ENCODE results near the gene PTPRG.

Gene PTPRG

GRCh38 chr3:61626484-61626883 is 65.1 kb downstream of the PTPRG start:
- DNase-seq, result no peak
- Mint-ChIP-seq H3K27me3 (ENCODE audit: low read depth, poor library complexity) (no peaks in the 10 kb centered on the region), H3K9me3 (no peaks in the 10 kb centered on the region), H3K4me1 (peaks cover 23% of the 10 kb centered on the region), H3K36me3 (ENCODE audit: low read depth) (peaks cover 44% of the 10 kb centered on the region), H3K4me3 (no peak overlapping the region), H3K27ac (peak overlapping the region; percentile 73)
- TF ChIP-seq, protein P1, sequence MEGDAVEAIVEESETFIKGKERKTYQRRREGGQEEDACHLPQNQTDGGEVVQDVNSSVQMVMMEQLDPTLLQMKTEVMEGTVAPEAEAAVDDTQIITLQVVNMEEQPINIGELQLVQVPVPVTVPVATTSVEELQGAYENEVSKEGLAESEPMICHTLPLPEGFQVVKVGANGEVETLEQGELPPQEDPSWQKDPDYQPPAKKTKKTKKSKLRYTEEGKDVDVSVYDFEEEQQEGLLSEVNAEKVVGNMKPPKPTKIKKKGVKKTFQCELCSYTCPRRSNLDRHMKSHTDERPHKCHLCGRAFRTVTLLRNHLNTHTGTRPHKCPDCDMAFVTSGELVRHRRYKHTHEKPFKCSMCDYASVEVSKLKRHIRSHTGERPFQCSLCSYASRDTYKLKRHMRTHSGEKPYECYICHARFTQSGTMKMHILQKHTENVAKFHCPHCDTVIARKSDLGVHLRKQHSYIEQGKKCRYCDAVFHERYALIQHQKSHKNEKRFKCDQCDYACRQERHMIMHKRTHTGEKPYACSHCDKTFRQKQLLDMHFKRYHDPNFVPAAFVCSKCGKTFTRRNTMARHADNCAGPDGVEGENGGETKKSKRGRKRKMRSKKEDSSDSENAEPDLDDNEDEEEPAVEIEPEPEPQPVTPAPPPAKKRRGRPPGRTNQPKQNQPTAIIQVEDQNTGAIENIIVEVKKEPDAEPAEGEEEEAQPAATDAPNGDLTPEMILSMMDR (IDR thresholded peaks at IDR 0.05), result no peak

DNA sequence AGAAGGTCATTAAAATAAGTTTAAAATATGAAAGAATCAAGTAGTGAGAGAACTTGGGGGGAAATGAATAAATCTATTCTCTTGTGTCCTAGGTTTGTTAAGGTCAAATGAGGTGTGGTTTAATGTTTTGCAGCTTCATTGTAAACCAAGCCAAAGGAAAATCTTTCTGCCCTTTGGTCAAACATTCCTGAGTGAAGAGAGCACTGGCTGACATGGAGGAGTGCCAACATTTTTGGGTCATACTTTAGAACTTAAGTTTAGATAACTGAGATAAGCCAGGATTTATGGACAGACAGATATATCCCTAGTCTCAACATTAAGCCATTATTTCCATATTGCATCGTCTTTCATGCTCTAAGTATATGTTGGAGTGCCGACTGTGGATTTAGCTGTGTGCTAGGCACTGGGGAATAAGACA is 66.4 kb downstream of the PTPRG start:
- H3K9me3 Mint-ChIP-seq, result peaks cover 6% of the 10 kb centered on the region
- H3K27ac Mint-ChIP-seq, result no peak overlapping the region
- H3K27me3 Mint-ChIP-seq (ENCODE audit: low read depth, poor library complexity), result no peaks in the 10 kb centered on the region
- H3K4me1 Mint-ChIP-seq, result peaks cover 23% of the 10 kb centered on the region
- H3K36me3 Mint-ChIP-seq (ENCODE audit: low read depth), result peaks cover 47% of the 10 kb centered on the region
- TF ChIP-seq, protein P1 (IDR thresholded peaks at IDR 0.05), result no peak
- no peak for DNase-seq
- no peak overlapping the region for H3K4me3 Mint-ChIP-seq

- no peak overlapping the region for H3K4me3 Mint-ChIP-seq
- H3K36me3 Mint-ChIP-seq (ENCODE audit: low read depth), result peaks cover 47% of the 10 kb centered on the region
- H3K4me1 Mint-ChIP-seq, result peaks cover 23% of the 10 kb centered on the region
Measured at GRCh38 chr3:61628636-61629035, 67.3 kb downstream of the PTPRG start.

DNA sequence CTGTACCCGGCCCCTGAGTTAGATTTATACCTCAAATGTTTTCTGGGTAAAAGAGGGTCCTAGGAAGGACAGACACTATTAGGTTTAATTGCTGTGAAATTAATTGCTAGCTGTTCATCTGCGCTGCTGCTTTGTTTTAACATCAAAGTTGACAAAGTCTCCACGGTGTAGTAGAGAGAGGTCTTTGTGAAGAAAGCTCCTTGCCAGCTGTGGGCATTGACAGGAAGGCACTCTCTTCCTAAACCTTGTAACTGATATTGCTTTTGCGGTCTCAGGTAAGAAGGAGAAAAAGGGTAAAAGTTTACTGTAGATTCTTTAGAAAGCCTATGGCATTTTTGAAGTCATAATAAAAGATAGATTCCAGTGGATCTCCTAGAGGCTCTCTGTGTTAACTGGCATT is 68.1 kb downstream of the PTPRG start:
- Mint-ChIP-seq H3K27me3 (ENCODE audit: low read depth, poor library complexity) (no peaks in the 10 kb centered on the region), H3K9me3 (peaks cover 14% of the 10 kb centered on the region), H3K4me1 (peaks cover 25% of the 10 kb centered on the region), H3K4me3 (no peak overlapping the region), H3K36me3 (ENCODE audit: low read depth) (peaks cover 41% of the 10 kb centered on the region), H3K27ac (no peak overlapping the region)
- DNase-seq, result no peak
- TF ChIP-seq, protein P1 (IDR thresholded peaks at IDR 0.05), result no peak

More at GRCh38 chr3:61628636-61629035, 67.3 kb downstream of the PTPRG start:
- peaks cover 13% of the 10 kb centered on the region for H3K9me3 Mint-ChIP-seq
- no peak for DNase-seq
- H3K27ac Mint-ChIP-seq, result no peak overlapping the region
- TF ChIP-seq, protein P1 (IDR thresholded peaks at IDR 0.05), result no peak
- no peaks in the 10 kb centered on the region for H3K27me3 Mint-ChIP-seq (ENCODE audit: low read depth, poor library complexity)

- no peak for DNase-seq
- Mint-ChIP-seq H3K9me3 (peaks cover 14% of the 10 kb centered on the region), H3K4me3 (no peak overlapping the region), H3K27me3 (ENCODE audit: low read depth, poor library complexity) (no peaks in the 10 kb centered on the region), H3K36me3 (ENCODE audit: low read depth) (peaks cover 28% of the 10 kb centered on the region), H3K4me1 (peaks cover 24% of the 10 kb centered on the region), H3K27ac (no peak overlapping the region)
- TF ChIP-seq, protein P1 (IDR thresholded peaks at IDR 0.05), result peak; percentile 9
Measured at GRCh38 chr3:61631108-61631769, 69.9 kb downstream of the PTPRG start.

GRCh38 chr3:61632568-61633175 is 71.3 kb downstream of the PTPRG start:
- Mint-ChIP-seq H3K27ac (no peak overlapping the region), H3K36me3 (ENCODE audit: low read depth) (peaks cover 41% of the 10 kb centered on the region), H3K4me1 (peaks cover 24% of the 10 kb centered on the region), H3K9me3 (peaks cover 14% of the 10 kb centered on the region), H3K4me3 (no peak overlapping the region), H3K27me3 (ENCODE audit: low read depth, poor library complexity) (no peaks in the 10 kb centered on the region)
- TF ChIP-seq, protein P1 (IDR thresholded peaks at IDR 0.05), result no peak
- DNase-seq, result no peak

Data from nephron progenitor cell (in vitro differentiated cells).